H9 (cell line): ENCODE measurements around the gene PIGK. TPM values are rescaled to one million over a fixed set of nuclear protein-coding genes. Genes with fewer than 3 reads are reported as not detected.

Experiments
- DNase-seq: peaks from one replicate; pipeline ENCODE4 v3.0.0-alpha.2; 2017
- H2AFZ ChIP-seq: one replicate; pipeline ENCODE4 v1.6.1; 2013; ENCODE audit warnings: mild to moderate bottlenecking, low read length, control low read depth, moderate library complexity
- H2AK5ac ChIP-seq: 2 replicates; pipeline ENCODE4 v1.6.1; 2013; ENCODE audit warnings: low read length, control low read depth, mixed read lengths; ENCODE audit not compliant: insufficient read length
- H2BK120ac ChIP-seq: one replicate; pipeline ENCODE4 v1.6.1; 2013; ENCODE audit warnings: low read depth, mild to moderate bottlenecking, low read length, control low read depth, inconsistent platforms; ENCODE audit not compliant: poor library complexity, severe bottlenecking
- H2BK12ac ChIP-seq: 2 replicates; pipeline ENCODE4 v1.6.1; 2013; ENCODE audit warnings: low read length, control low read depth, mixed read lengths, low read depth; ENCODE audit not compliant: insufficient read length
- H2BK15ac ChIP-seq: 2 replicates; pipeline ENCODE4 v1.6.1; 2013; ENCODE audit warnings: low read depth, low read length, control low read depth
- H2BK20ac ChIP-seq: one replicate; pipeline ENCODE4 v1.6.1; 2013; ENCODE audit warnings: low read depth, mild to moderate bottlenecking, low read length, control low read depth, inconsistent platforms; ENCODE audit not compliant: poor library complexity, severe bottlenecking
- H2BK5ac ChIP-seq: 2 replicates; pipeline ENCODE4 v1.6.1; 2013; ENCODE audit warnings: low read length, control low read depth, mixed read lengths; ENCODE audit not compliant: insufficient read length
- H3K14ac ChIP-seq: 2 replicates; pipeline ENCODE4 v1.6.1; 2013; ENCODE audit warnings: low read length, control low read depth; ENCODE audit not compliant: insufficient read depth
- H3K18ac ChIP-seq: 2 replicates; pipeline ENCODE4 v1.6.1; 2013; ENCODE audit warnings: low read depth, mild to moderate bottlenecking, mixed read lengths, low read length, control low read depth; ENCODE audit not compliant: insufficient read length
- H3K23ac ChIP-seq: 2 replicates; pipeline ENCODE4 v1.6.1; 2013; ENCODE audit warnings: low read length, control low read depth, mixed read lengths, low read depth; ENCODE audit not compliant: insufficient read length
- H3K23me2 ChIP-seq: 2 replicates; pipeline ENCODE4 v1.6.1; 2013; ENCODE audit warnings: low read depth, mild to moderate bottlenecking, mixed read lengths, low read length, control low read depth; ENCODE audit not compliant: insufficient read length, poor library complexity, severe bottlenecking
- H3K27ac ChIP-seq: 2 replicates; pipeline ENCODE4 v1.5.1; 2013; ENCODE audit warnings: low read length, control low read depth, mixed read lengths, low read depth; ENCODE audit not compliant: insufficient read length
- H3K27me3 ChIP-seq: 2 replicates; pipeline ENCODE4 v1.6.1; 2013; ENCODE audit warnings: low read length, control low read depth, inconsistent platforms; ENCODE audit not compliant: insufficient read depth
- H3K4ac ChIP-seq: 2 replicates; pipeline ENCODE4 v1.6.1; 2013; ENCODE audit warnings: low read depth, mild to moderate bottlenecking, control low read depth, inconsistent platforms, low read length, moderate library complexity
- H3K4me1 ChIP-seq: 2 replicates; pipeline ENCODE4 v1.6.1; 2013; ENCODE audit warnings: low read length, control low read depth, inconsistent platforms; ENCODE audit not compliant: insufficient read depth
- H3K4me2 ChIP-seq: 2 replicates; pipeline ENCODE4 v1.6.1; 2013; ENCODE audit warnings: low read length, control low read depth, mixed read lengths; ENCODE audit not compliant: insufficient read length, insufficient read depth
- H3K56ac ChIP-seq: 2 replicates; pipeline ENCODE4 v1.6.1; 2013; ENCODE audit warnings: low read depth, mild to moderate bottlenecking, mixed read lengths, low read length, control low read depth; ENCODE audit not compliant: insufficient read length
- H3K79me1 ChIP-seq: 2 replicates; pipeline ENCODE4 v1.6.1; 2013; ENCODE audit warnings: low read depth, mild to moderate bottlenecking, moderate library complexity, low read length, control low read depth, inconsistent platforms; ENCODE audit not compliant: insufficient read depth, poor library complexity, severe bottlenecking
- H3K79me2 ChIP-seq: 2 replicates; pipeline ENCODE4 v1.6.1; 2013; ENCODE audit warnings: low read length, control low read depth, inconsistent platforms; ENCODE audit not compliant: insufficient read depth
- H3K9ac ChIP-seq: 2 replicates; pipeline ENCODE4 v1.6.1; 2013; ENCODE audit warnings: low read length, control low read depth, mixed read lengths; ENCODE audit not compliant: insufficient read length; ENCODE audit errors: extremely low read depth
- H3K9me3 ChIP-seq: one replicate; pipeline ENCODE4 v1.6.1; 2013; ENCODE audit warnings: low read depth, low read length, inconsistent platforms; ENCODE audit not compliant: control insufficient read depth
- H3T11ph ChIP-seq: one replicate; pipeline ENCODE4 v1.6.1; 2013; ENCODE audit warnings: mild to moderate bottlenecking, low read length, control low read depth, inconsistent platforms
- H4K20me1 ChIP-seq: one replicate; pipeline ENCODE4 v1.6.1; 2013; ENCODE audit not compliant: control insufficient read depth, insufficient read length, insufficient read depth
- H4K5ac ChIP-seq: 2 replicates; pipeline ENCODE4 v1.6.1; 2013; ENCODE audit warnings: low read depth, mild to moderate bottlenecking, mixed read lengths, low read length, control low read depth; ENCODE audit not compliant: insufficient read length
- H4K8ac ChIP-seq: replicated peaks from 2 replicates; pipeline ENCODE4 v1.6.1; 2013; ENCODE audit warnings: low read length, control low read depth, mixed read lengths, low read depth; ENCODE audit not compliant: insufficient read length
- H4K91ac ChIP-seq: 2 replicates; pipeline ENCODE4 v1.6.1; 2013; ENCODE audit warnings: low read depth, mild to moderate bottlenecking, moderate library complexity, mixed read lengths, low read length, control low read depth; ENCODE audit not compliant: insufficient read length
- H3K27ac Mint-ChIP-seq, 3 experiments: 2 replicates in 2 of 3; 3 replicates in 1 of 3; pipeline ENCODE4 v1.8.0; 2020 to 2021; ENCODE audit warnings: mixed read lengths in 3 of 3, mild to moderate bottlenecking in 1 of 3, moderate library complexity in 1 of 3
- H3K27me3 Mint-ChIP-seq: 2 replicates; pipeline ENCODE4 v1.8.0; 2021; ENCODE audit warnings: low read depth, mild to moderate bottlenecking, moderate library complexity, mixed read lengths
- H3K36me3 Mint-ChIP-seq, 3 experiments: 2 replicates in 2 of 3; 3 replicates in 1 of 3; pipeline ENCODE4 v1.8.0; 2020 to 2021; ENCODE audit warnings: low read depth in 3 of 3, mixed read lengths in 3 of 3; ENCODE audit not compliant: insufficient read depth in 1 of 3
- H3K4me1 Mint-ChIP-seq, 2 experiments: 2 replicates each; pipeline ENCODE4 v1.8.0; 2020; ENCODE audit warnings: mixed read lengths in 2 of 2
- H3K4me3 Mint-ChIP-seq, 2 experiments: 2 replicates in 1 of 2; 3 replicates in 1 of 2; pipeline ENCODE4 v1.8.0; 2020 to 2021; ENCODE audit warnings: mild to moderate bottlenecking in 2 of 2, mixed read lengths in 2 of 2, moderate library complexity in 1 of 2
- H3K9me3 Mint-ChIP-seq, 2 experiments: 2 replicates in 1 of 2; 3 replicates in 1 of 2; pipeline ENCODE4 v1.8.0; 2020; ENCODE audit warnings: mild to moderate bottlenecking in 2 of 2, mixed read lengths in 2 of 2, moderate library complexity in 1 of 2
- CTCF ChIP-seq: fragments of 200-600 bp; sonication (generic); conservative IDR thresholded peaks from 3 replicates; pipeline ENCODE4 v1.8.0; 2021; ENCODE audit warnings: antibody characterized with exemption, mild to moderate bottlenecking
- whole genome bisulfite sequencing: extraction: QIAGEN DNeasy Blood & Tissue Kit; methylation state at CpG from one replicate; pipeline ENCODE4 v1.1.7; 2013; ENCODE audit warnings: missing lambda C conversion rate, low lambda C conversion rate, mixed read lengths; ENCODE audit not compliant: insufficient read length; ENCODE audit errors: extremely low coverage; 5-methylcytosine and 5-hydroxymethylcytosine counted together
- total RNA-seq: library from RNA; stranded (reverse); gene quantifications from 2 replicates; pipeline ENCODE4 v1.2.1, GENCODE V29; 2021

PIGK gene
- total RNA-seq, 1 experiment from 2014 or later, result 22.1 TPM

- H3K4me3 Mint-ChIP-seq, result no peak overlapping the region
- no peaks in the 10 kb centered on the region for H3K27me3 ChIP-seq
- no peak overlapping the region for H2BK15ac ChIP-seq
- H4K20me1 ChIP-seq, result no peaks in the 10 kb centered on the region
- H4K91ac ChIP-seq, result no peak overlapping the region
- no peaks in the 10 kb centered on the region for H3K27me3 Mint-ChIP-seq
- no peak overlapping the region for H3K4ac ChIP-seq
- no peaks in the 10 kb centered on the region for H3K23me2 ChIP-seq
- H2BK5ac ChIP-seq, result no peak overlapping the region
- H2AFZ ChIP-seq, result no peak overlapping the region
- no peaks in the 10 kb centered on the region for H3K79me2 ChIP-seq
- H3K27ac Mint-ChIP-seq, result no peak overlapping the region
- TF ChIP-seq CTCF, result no peak
- H3K18ac ChIP-seq, result no peak overlapping the region
- no peak overlapping the region for H3K4me2 ChIP-seq
- H3K36me3 Mint-ChIP-seq, result no peaks in the 10 kb centered on the region
- no peaks in the 10 kb centered on the region for H3K79me1 ChIP-seq
- H3K14ac ChIP-seq, result no peak overlapping the region
- no peak overlapping the region for H2BK120ac ChIP-seq
- H2BK20ac ChIP-seq, result no peak overlapping the region
- no peak overlapping the region for H3T11ph ChIP-seq
- no peak overlapping the region for H3K27ac ChIP-seq
- H4K5ac ChIP-seq, result no peak overlapping the region
- H2AK5ac ChIP-seq, result no peak overlapping the region
- no peak overlapping the region for H4K8ac ChIP-seq
- H3K4me1 ChIP-seq, result peaks cover 4% of the 10 kb centered on the region; the same call in 1 of the 2 replicates
- H3K9ac ChIP-seq, result no peak overlapping the region
- DNase-seq, result no peak
- WGBS, result no CpG with 5 or more reads among the region's 2 CpGs
- no peaks in the 10 kb centered on the region for H3K9me3 Mint-ChIP-seq
- no peaks in the 10 kb centered on the region for H3K9me3 ChIP-seq
- H3K56ac ChIP-seq, result no peak overlapping the region
- H2BK12ac ChIP-seq, result no peak overlapping the region
- H3K23ac ChIP-seq, result no peak overlapping the region
- peaks cover 18 to 19% of the 10 kb centered on the region in 2 experiments for H3K4me1 Mint-ChIP-seq
Measured at GRCh38 chr1:77076759-77077158, 142.5 kb downstream of the PIGK start.
